Measurements from ENCODE around the gene NFYC.

NFYC gene

DNA sequence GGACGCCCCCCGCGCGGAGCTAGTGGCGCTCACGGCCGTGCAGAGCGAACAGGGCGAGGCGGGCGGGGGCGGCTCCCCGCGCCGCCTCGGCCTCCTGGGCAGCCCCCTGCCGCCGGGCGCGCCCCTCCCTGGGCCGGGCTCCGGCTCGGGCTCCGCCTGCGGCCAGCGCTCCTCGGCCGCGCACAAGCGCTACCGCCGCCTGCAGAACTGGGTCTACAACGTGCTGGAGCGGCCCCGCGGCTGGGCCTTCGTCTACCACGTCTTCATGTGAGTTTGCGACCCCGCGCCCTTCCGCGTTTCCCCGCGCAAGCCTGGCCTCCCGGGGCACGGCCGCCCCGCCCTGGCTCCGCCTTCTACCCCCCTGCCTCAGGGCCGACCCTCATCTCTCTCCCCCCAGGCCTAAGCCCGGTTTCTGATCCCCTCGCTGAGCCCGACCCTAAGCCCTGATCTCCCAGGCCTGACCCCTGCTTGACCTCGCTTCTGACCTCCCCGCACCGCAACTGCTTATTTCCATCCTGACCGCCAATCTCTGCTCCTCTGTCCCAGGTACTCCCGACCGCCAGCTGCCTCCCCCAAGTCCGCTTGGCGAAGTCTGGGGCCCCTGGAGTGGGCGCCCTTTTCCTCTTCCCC is 92.8 kb downstream of the NFYC start:
- peak overlapping the region; percentile 67; the same call in 1 of the 2 replicates for H3K27ac ChIP-seq
- TF ChIP-seq, protein P1, sequence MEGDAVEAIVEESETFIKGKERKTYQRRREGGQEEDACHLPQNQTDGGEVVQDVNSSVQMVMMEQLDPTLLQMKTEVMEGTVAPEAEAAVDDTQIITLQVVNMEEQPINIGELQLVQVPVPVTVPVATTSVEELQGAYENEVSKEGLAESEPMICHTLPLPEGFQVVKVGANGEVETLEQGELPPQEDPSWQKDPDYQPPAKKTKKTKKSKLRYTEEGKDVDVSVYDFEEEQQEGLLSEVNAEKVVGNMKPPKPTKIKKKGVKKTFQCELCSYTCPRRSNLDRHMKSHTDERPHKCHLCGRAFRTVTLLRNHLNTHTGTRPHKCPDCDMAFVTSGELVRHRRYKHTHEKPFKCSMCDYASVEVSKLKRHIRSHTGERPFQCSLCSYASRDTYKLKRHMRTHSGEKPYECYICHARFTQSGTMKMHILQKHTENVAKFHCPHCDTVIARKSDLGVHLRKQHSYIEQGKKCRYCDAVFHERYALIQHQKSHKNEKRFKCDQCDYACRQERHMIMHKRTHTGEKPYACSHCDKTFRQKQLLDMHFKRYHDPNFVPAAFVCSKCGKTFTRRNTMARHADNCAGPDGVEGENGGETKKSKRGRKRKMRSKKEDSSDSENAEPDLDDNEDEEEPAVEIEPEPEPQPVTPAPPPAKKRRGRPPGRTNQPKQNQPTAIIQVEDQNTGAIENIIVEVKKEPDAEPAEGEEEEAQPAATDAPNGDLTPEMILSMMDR (conservative IDR thresholded peaks at IDR 0.05): no peak

DNA sequence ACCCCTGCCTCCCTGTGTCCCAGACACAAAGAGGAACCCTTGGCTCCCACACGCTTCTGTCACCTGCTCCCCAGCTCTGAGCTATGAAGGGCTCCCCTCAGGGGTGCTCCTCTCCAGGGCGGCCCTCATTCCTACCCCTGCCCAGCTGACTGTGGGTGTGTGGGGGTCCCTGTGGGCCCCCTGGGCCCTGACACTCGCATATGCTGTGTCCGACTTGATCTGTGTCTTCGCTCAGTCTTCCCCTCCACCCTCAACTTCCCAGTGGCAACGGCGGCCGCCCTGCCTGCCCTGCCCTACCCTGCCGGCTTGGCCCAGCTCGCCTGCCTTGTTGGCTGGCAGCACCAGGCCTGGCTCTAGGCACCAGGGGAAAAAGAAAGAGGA is 93.3 kb downstream of the NFYC start:
- H3K27ac ChIP-seq: peak overlapping the region; percentile 67; the same call in 1 of the 2 replicates
- TF ChIP-seq, protein P1 (conservative IDR thresholded peaks at IDR 0.05): no peak

DNA sequence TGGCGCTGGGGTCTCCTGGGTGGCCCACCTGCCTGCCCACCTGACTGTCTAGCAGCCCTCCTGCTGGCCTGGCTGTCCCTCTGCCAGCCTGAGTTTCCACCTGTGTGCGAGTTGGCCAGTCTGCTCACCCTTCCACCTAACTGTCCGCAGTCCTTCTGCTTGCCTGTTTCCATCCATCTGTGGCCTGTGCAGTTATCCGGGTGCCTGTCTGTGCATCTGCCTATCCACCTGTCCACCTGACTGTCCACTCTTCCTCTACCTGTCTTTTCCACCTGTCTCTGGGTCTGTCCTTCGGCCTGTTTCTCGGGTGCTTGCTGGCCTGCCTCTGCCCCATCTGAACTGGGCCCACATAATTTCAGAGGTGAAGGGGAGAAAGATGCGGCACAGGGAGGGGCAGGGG is 93.9 kb downstream of the NFYC start:
- TF ChIP-seq, protein P1 (conservative IDR thresholded peaks at IDR 0.05): no peak
- no peak overlapping the region for H3K27ac ChIP-seq

DNA sequence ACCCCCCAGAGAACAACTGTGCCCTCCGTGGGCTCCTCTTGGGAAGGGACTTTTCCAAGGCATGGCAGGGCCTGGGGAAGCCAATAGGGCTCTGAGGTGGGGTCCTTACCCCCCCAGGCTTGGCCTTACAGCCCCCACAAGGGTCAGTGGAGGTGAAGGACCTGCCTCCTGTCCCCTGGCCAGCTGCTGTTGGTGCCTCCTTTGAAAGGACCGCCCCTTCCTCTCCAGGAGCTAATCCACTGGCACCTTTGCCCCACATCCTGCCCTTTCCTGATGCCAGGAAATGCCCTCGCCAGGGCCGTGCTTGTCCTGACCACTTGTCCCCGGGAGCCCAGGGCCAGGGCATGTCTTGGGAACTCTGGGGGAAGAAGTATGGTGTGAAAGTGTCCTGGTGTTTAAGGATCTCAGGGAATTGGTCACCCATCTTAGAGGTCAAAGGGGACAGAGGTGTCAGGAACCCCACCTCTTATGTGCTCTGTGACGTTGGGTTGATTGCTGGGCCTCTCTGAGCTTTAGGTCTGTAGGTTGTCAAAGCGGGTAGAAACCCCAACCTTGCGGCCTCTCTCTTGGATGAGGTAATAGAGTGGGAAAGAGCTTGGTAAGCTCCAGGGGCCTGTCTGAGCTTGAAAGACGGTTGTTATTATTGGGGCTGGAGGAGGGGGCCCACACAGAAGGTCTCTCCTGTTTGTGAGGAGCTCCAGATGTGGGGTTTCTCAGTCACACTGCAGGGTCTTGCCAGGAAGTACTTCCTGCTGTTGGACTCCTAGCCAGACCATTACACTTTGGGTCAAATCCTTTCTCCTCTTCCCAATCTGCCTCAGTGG is 94.9 kb downstream of the NFYC start:
- TF ChIP-seq, protein P1 (conservative IDR thresholded peaks at IDR 0.05): no peak
- H3K27ac ChIP-seq: no peak overlapping the region

DNA sequence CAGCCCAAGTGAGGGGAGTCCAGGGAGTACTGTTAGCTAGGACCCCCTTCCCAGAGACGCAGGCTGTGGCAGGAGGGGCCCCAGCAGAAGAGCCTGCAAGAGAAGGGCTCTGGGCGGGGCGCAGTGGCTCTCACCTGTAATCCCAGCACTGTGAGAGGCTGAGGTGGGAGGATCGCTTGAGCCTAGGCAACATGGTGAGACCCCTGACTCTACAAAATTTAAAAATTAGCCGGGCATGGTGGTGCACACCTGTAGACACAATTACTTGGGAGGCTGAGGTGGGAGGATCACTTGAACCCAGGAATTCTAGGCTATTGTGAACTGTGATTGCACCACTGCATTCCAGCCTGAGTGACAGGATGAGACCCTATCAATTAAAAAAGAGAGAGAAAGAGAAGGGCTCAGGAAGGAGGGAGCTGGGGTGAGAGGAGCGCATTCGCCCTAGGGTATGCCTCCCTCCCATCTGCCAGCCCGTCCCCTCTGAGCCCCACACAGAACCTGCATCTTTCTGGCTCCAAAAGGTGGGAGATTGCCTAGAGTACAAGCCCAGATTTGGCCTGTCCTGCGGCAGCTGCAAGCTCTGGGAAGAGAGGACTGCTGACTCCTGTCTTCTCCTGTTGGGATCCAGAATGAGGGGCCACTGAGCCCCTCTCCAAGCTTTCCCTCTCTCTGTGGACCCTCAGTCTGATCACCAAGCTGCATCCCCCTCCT is 95.6 kb downstream of the NFYC start:
- TF ChIP-seq, protein P1 (conservative IDR thresholded peaks at IDR 0.05): no peak
- H3K27ac ChIP-seq: no peak overlapping the region

DNA sequence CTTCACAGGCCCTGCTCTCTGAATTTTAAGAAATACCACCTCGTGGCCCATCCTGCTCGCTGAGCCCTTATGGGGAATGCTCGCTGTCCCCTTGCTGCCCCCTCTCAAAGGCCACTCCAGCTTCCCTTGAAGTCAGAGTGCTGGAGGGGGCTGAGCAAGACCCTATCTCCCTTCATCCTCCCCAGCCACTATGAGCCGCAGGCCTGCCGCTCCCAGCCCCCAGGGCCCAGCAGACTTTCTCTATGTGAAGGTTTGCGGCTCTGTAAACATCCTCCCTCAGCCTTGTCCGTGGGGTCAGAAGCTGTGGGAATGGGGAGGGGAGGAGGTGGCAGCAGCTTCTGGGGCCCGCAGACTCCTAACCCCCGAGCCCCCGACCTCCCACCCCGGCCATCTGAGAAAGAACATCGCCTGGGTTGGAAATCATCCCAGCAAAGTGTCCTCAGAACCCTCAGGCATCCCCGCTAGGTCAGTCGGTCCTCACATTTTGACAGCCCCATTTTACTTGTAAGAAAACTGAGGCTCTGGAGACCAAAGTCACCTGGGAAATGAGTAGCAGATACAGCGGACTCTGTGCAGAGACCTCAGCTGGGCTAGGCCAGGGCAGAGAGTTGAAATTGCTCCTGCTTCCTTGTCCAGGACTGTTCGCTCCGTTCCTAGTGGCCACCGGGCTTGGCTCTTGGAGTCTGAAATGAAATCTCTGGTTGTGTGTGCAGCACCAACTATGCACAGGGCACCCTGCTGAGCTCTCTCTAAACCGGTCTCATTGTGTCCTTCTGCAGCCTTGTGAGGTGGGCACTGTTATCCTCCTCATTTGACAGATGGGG is 96.4 kb downstream of the NFYC start:
- H3K27ac ChIP-seq: no peak overlapping the region
- TF ChIP-seq, protein P1 (conservative IDR thresholded peaks at IDR 0.05): no peak
